ENCODE data around the gene ECI2. TPM values are rescaled to one million over a fixed set of nuclear protein-coding genes. Genes with fewer than 3 reads are reported as not detected.

ECI2 gene
- total and polyA plus RNA-seq, 2 of the 13 experiments (the other 11 are each of a cell fraction or from before 2014, with no cell fraction given): 78.5 to 228 TPM

GRCh38 chr6:4135665-4136353 is 434 bp upstream of the ECI2 start (continued):
- TF ChIP-seq RNF2 (conservative IDR thresholded peaks at IDR 0.05; ENCODE audit: low read depth): 0 out of 2 replicates have a peak, but pooled peaks have one; percentile 54
- TF ChIP-seq GATAD1 (CRISPR knock-in tag; IDR thresholded peaks at IDR 0.05): peak; percentile 67
- TF ChIP-seq MEF2D (CRISPR knock-in tag; IDR thresholded peaks at IDR 0.05): no peak

DNA sequence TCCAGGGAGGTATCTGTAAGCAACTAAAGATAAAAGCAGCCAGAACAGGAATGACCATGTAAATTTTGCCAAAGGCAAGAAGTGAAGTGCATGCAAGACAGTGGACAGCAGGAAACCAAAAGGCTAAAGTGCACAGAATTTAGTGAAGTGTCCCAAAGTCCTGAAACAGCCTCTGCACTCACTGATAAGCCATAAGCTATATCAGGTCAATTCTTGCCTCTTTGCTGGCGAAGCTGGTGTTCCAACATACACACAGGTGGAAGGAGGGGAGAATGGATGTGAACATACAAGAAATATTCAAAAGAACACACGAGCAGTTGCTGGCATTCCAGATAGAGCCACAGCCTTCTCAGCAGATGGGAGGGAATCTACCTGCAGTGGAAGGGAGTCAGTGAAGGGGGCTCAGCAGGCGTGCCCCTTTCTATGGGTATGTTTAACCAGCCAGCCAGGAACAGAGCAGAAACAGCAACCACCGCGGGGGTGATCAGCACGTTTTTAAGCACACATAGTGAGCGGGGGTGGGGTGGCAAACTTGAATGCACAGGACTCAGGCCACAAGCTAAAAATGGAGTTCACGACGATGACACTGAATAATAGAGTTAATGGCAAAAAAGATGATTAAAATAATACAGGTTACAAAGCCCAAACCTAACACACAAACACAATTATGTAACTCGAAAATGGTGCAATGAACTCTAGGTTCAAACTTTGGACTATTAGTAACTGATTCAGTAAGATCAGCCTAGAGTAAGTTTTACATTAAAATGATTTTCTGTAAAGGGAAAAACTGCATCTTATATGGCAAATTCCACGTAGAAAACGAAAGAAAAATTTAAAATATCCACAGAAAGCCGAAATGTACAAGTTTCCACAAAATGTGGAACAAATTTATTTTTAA is 1.2 kb downstream of the ECI2 start:
- no peak for ATAC-seq
- Histone ChIP-seq H3K27ac (ENCODE audit: extremely low read length, insufficient read depth, low read length) (peak overlapping the region; percentile 80), H4K20me1 (ENCODE audit: insufficient read depth, low read length) (no peaks in the 10 kb centered on the region), H3K9me3 (ENCODE audit: low read length) (no peaks in the 10 kb centered on the region), H3K4me2 (ENCODE audit: low read depth, low read length) (peak overlapping the region; percentile 92), H3K9ac (ENCODE audit: insufficient read depth, low read depth, low read length) (peak overlapping the region; percentile 83), H3K4me3 (replicated peaks in 1 of 3; ENCODE audit: insufficient read depth in 1 of 3, low read depth in 2 of 3, low read length in 3 of 3) (peak overlapping the region; percentile 76 to 89 (median 79)), H3K27me3 (ENCODE audit: control insufficient read depth in 1 of 2, insufficient read depth in 2 of 2, low read length in 2 of 2) (no peaks in the 10 kb centered on the region; a peak in 1 of 5 replicates), H3K36me3 (replicated peaks in 1 of 2; ENCODE audit: control insufficient read depth in 1 of 2, insufficient read depth in 2 of 2, low read length in 2 of 2) (peaks cover 12 to 31% of the 10 kb centered on the region in 2 experiments), H3K79me2 (ENCODE audit: insufficient read depth, low read length) (peaks cover 39% of the 10 kb centered on the region), H3K4me1 (ENCODE audit: insufficient read depth, low read length) (peaks cover 54% of the 10 kb centered on the region), H2AFZ (ENCODE audit: low read length) (no peak overlapping the region)
- ChIA-PET CTCF (ENCODE audit: low intra/inter-chr PET ratio, low total read pairs) (no interaction called here), POLR2A (interaction anchor here (1.0 to 2.5 kb wide), 3 partner anchors 8 to 113 kb away, joined by 7 to 37 read pairs (median 26); a partner anchor contains a TSS)
- intact Hi-C loops (cut with micrococcal nuclease; ENCODE audit: unreplicated experiment): loop anchor here (2.0 kb wide), 1 partner anchor 113 kb away; a partner anchor contains a TSS
- FAIRE-seq: peak; percentile 18
- in situ Hi-C loops (cut with HindIII; ENCODE audit: extremely low pct_ligation_motif_present, low pct_unique_long_range_greater_than_20kb): no loop called here
- peak; percentile 57 for DNase-seq (ENCODE audit: low spot score)
- 3% methylated on average over 13 of the region's 13 CpGs for WGBS (ENCODE audit: low lambda C conversion rate)
- no TSS peak for BruUV-seq (replicated peaks)
- TF ChIP-seq ZNF292 (CRISPR knock-in tag; IDR thresholded peaks at IDR 0.05; ENCODE audit: borderline replicate concordance, low read depth) (peak; percentile 64; the same call in 1 of the 2 replicates), NR2F1 (CRISPR knock-in tag; IDR thresholded peaks at IDR 0.05) (no peak), FOSL1 (CRISPR knock-in tag; IDR thresholded peaks at IDR 0.05; ENCODE audit: borderline replicate concordance) (no peak), ZBTB10 (CRISPR knock-in tag; IDR thresholded peaks at IDR 0.05; ENCODE audit: borderline replicate concordance) (no peak), ATM (IDR thresholded peaks at IDR 0.05; ENCODE audit: borderline replicate concordance) (no peak), ZNF780A (CRISPR knock-in tag; IDR thresholded peaks at IDR 0.05) (no peak), ZNF615 (CRISPR knock-in tag; IDR thresholded peaks at IDR 0.05; ENCODE audit: borderline replicate concordance) (no peak), HNF4A (CRISPR knock-in tag; IDR thresholded peaks at IDR 0.05) (peak; percentile 71), ZNF562 (CRISPR knock-in tag; IDR thresholded peaks at IDR 0.05; ENCODE audit: borderline replicate concordance) (no peak), DNMT3B (CRISPR knock-in tag; conservative IDR thresholded peaks at IDR 0.05) (0 out of 2 replicates have a peak, but pooled peaks have one; percentile 26), ZSCAN12 (CRISPR knock-in tag; IDR thresholded peaks at IDR 0.05) (no peak), KAT8 (CRISPR knock-in tag; IDR thresholded peaks at IDR 0.05) (0 out of 2 replicates have a peak, but pooled peaks have one; percentile 15)
- TF ChIP-seq, protein P1, sequence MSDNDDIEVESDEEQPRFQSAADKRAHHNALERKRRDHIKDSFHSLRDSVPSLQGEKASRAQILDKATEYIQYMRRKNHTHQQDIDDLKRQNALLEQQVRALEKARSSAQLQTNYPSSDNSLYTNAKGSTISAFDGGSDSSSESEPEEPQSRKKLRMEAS (IDR thresholded peaks at IDR 0.05): 0 out of 2 replicates have a peak, but pooled peaks have one; percentile 51
- TF ChIP-seq, protein P2, sequence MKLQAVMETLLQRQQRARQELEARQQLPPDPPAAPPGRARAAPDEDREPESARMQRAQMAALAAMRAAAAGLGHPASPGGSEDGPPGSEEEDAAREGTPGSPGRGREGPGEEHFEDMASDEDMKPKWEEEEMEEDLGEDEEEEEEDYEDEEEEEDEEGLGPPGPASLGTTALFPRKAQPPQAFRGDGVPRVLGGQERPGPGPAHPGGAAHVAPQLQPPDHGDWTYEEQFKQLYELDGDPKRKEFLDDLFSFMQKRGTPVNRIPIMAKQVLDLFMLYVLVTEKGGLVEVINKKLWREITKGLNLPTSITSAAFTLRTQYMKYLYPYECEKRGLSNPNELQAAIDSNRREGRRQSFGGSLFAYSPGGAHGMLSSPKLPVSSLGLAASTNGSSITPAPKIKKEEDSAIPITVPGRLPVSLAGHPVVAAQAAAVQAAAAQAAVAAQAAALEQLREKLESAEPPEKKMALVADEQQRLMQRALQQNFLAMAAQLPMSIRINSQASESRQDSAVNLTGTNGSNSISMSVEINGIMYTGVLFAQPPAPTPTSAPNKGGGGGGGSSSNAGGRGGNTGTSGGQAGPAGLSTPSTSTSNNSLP (IDR thresholded peaks at IDR 0.05; ENCODE audit: low read depth, low read length): peak; percentile 21; the same call in 1 of the 2 replicates

Measured in HepG2 (cell line).